Suprapubic skin (tissue), 3 donors: ENCODE data around the gene HSPD1.

Experiments
- POLR2AphosphoS5 ChIP-seq, 3 donors: sonication (generic); formaldehyde crosslinking; IDR thresholded peaks; one replicate each; pipeline ENCODE4 v1.6.1; 2017; ENCODE audit warnings: antibody characterized with exemption in 3 of 3
- TF ChIP-seq, protein P1 (sequence below), 2 donors: fragments of 200-600 bp in 1 of 2; fragments of 450-650 bp in 1 of 2; sonication (generic) in 1 of 2; IDR thresholded peaks; one replicate each; pipeline ENCODE4 v1.5.1; 2016 to 2019; ENCODE audit warnings: antibody characterized with exemption in 2 of 2, mild to moderate bottlenecking in 1 of 2, moderate library complexity in 1 of 2

DNA sequence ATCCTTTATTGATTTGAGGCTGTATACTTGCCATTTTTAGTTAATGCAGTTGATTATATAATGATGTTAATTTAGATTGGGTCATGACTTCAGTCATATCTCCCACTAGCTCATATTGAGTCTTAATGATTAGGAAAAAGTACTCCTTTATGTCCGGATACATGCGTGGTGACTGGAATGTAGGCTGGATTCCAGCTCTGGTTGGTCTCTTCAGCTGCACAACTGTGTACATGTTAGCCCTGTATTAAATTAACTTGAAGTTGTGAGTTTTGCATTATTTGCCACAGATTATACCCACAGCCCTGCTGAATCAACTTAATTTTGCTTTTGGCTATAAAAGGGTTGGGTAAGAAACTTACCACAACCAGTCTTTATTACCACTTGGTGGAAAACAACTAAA is 38.8 kb upstream of the HSPD1 start:
- TF ChIP-seq, protein P1, sequence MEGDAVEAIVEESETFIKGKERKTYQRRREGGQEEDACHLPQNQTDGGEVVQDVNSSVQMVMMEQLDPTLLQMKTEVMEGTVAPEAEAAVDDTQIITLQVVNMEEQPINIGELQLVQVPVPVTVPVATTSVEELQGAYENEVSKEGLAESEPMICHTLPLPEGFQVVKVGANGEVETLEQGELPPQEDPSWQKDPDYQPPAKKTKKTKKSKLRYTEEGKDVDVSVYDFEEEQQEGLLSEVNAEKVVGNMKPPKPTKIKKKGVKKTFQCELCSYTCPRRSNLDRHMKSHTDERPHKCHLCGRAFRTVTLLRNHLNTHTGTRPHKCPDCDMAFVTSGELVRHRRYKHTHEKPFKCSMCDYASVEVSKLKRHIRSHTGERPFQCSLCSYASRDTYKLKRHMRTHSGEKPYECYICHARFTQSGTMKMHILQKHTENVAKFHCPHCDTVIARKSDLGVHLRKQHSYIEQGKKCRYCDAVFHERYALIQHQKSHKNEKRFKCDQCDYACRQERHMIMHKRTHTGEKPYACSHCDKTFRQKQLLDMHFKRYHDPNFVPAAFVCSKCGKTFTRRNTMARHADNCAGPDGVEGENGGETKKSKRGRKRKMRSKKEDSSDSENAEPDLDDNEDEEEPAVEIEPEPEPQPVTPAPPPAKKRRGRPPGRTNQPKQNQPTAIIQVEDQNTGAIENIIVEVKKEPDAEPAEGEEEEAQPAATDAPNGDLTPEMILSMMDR (IDR thresholded peaks at IDR 0.05) = no peak
- no peak for TF ChIP-seq POLR2AphosphoS5 (IDR thresholded peaks at IDR 0.05)
